ENCODE results near the gene GABPB2. TPM values are rescaled to one million over a fixed set of nuclear protein-coding genes. Genes with fewer than 3 reads are reported as not detected.

The GABPB2 gene
- polyA plus RNA-seq, 1 of the 3 experiments (the other 2 are of a cell fraction) = 2.4 TPM

DNA sequence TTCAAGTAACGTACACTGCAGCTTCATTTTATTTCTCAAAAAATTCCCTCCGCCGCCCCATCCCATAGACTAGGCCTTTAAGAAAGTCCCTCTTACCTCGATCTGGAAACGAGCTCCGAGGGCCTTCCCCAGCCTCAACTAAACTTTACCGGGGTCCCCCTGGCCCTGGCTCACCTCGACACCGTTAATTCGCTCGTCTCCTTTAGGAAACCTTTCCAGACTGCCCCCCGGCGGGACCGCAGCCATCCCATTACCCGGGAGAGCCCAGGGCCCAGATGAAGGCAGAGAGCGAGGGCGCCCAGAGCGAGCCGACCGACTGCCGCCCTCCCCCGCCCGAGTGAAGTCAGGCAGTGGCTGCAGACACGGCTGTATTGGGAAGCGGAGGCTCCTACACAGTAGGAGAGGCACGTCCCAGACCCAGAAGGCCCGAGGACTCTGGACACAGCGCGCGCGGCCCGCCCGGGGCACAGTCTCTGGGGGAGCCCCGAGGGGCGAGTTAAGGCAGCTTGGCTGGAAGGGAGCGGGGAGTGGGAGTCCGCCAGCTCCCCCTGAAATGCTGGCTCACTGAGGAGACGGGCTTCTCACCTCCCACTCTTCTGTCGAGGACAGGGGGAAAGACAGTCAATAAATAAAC lies 61.3 kb downstream of the GABPB2 start (continued):
- TF ChIP-seq CTCF (IDR thresholded peaks at IDR 0.05) (no peak), RCOR1 (IDR thresholded peaks at IDR 0.05; ENCODE audit: low read length) (no peak), MAX (IDR thresholded peaks at IDR 0.05; ENCODE audit: low read depth) (no peak), GABPA (IDR thresholded peaks at IDR 0.05; ENCODE audit: low read depth) (no peak)
- TF ChIP-seq, protein P1, sequence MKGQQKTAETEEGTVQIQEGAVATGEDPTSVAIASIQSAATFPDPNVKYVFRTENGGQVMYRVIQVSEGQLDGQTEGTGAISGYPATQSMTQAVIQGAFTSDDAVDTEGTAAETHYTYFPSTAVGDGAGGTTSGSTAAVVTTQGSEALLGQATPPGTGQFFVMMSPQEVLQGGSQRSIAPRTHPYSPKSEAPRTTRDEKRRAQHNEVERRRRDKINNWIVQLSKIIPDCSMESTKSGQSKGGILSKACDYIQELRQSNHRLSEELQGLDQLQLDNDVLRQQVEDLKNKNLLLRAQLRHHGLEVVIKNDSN (IDR thresholded peaks at IDR 0.05; ENCODE audit: borderline replicate concordance, low read depth) = no peak

DNA sequence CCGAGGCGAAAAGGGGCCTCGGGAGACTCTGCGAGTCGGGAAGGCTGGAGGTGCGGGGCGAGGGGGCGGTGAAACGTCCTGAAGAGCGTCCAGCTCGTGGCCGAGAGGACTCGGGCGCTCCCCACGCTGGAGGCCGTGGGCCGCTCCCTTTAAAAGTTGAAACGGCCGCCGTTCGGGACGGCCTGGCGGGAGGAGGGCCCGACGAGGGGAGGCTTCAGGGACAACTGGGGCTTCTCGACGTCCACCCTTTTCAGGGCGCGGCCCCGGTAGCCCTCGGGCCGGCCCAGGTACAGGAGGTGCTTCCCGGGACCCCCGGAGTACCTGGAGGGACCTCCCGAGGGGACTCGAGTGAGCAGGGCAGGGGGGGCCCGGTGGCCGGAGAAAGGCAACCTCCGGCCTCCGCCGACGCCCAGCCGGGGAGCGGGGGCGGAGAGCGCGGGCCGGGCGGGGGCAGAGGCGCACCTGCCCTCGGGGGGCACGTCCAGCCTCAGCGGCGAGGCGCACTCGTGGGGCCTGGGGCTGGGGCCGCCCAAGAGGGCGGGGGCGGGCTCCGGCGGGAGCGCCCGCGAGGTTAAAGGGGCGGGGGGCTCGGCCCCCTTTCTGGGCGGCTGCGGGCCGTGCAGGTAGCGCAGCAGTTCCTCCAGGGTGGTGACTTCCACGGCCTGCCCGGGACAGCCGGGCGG lies 61.9 kb downstream of the GABPB2 start:
- Histone ChIP-seq H3K27ac (ENCODE audit: low read depth in 2 of 2, low read length in 1 of 2) (no peak overlapping the region), H3K36me3 (replicated peaks in 1 of 2; ENCODE audit: control insufficient read depth in 1 of 2, insufficient read depth in 2 of 2, low read length in 1 of 2) (no peaks in the 10 kb centered on the region), H3F3A (replicated peaks; ENCODE audit: insufficient read depth) (peaks cover 13% of the 10 kb centered on the region), H3K9ac (no peak overlapping the region), H2AFZ (ENCODE audit: low read depth) (no peak overlapping the region), H3K9me3 (no peaks in the 10 kb centered on the region), H3K4me2 (no peak overlapping the region), H3K79me2 (ENCODE audit: insufficient read depth) (no peaks in the 10 kb centered on the region), H3K4me1 (ENCODE audit: control insufficient read depth in 1 of 2, insufficient read depth in 2 of 2, low read depth in 1 of 2, low read length in 1 of 2) (no peaks in the 10 kb centered on the region), H3K4me3 (ENCODE audit: low read depth in 2 of 2, low read length in 1 of 2) (no peak overlapping the region), H3K9me2 (no peaks in the 10 kb centered on the region), H4K20me1 (ENCODE audit: insufficient read depth) (no peaks in the 10 kb centered on the region), H3K27me3 (ENCODE audit: insufficient read depth) (no peaks in the 10 kb centered on the region)
- POLR2A ChIA-PET = no interaction called here
- peak; percentile 37 for DNase-seq
- WGBS (ENCODE audit: low lambda C conversion rate) = 96% methylated on average over 34 of the region's 74 CpGs
- CTCF ChIA-PET = no interaction called here
- TF ChIP-seq, protein P2, sequence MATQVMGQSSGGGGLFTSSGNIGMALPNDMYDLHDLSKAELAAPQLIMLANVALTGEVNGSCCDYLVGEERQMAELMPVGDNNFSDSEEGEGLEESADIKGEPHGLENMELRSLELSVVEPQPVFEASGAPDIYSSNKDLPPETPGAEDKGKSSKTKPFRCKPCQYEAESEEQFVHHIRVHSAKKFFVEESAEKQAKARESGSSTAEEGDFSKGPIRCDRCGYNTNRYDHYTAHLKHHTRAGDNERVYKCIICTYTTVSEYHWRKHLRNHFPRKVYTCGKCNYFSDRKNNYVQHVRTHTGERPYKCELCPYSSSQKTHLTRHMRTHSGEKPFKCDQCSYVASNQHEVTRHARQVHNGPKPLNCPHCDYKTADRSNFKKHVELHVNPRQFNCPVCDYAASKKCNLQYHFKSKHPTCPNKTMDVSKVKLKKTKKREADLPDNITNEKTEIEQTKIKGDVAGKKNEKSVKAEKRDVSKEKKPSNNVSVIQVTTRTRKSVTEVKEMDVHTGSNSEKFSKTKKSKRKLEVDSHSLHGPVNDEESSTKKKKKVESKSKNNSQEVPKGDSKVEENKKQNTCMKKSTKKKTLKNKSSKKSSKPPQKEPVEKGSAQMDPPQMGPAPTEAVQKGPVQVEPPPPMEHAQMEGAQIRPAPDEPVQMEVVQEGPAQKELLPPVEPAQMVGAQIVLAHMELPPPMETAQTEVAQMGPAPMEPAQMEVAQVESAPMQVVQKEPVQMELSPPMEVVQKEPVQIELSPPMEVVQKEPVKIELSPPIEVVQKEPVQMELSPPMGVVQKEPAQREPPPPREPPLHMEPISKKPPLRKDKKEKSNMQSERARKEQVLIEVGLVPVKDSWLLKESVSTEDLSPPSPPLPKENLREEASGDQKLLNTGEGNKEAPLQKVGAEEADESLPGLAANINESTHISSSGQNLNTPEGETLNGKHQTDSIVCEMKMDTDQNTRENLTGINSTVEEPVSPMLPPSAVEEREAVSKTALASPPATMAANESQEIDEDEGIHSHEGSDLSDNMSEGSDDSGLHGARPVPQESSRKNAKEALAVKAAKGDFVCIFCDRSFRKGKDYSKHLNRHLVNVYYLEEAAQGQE (IDR thresholded peaks at IDR 0.05; ENCODE audit: low read depth, low read length) = no peak
- TF ChIP-seq GABPA (IDR thresholded peaks at IDR 0.05; ENCODE audit: low read depth) (no peak), RCOR1 (IDR thresholded peaks at IDR 0.05; ENCODE audit: low read length) (no peak), SMC3 (IDR thresholded peaks at IDR 0.05; ENCODE audit: low read depth, low read length) (no peak), MEF2A (IDR thresholded peaks at IDR 0.05; ENCODE audit: borderline replicate concordance, low read depth) (no peak), TAF1 (IDR thresholded peaks at IDR 0.05; ENCODE audit: borderline replicate concordance, low read depth, low read length) (no peak), CHD2 (IDR thresholded peaks at IDR 0.05; ENCODE audit: low read length, partially characterized antibody) (no peak), FOXJ3 (CRISPR knock-in tag; IDR thresholded peaks at IDR 0.05) (no peak), TCF12 (IDR thresholded peaks at IDR 0.05) (no peak), RFX5 (IDR thresholded peaks at IDR 0.05; ENCODE audit: low read length) (no peak), TEAD4 (IDR thresholded peaks at IDR 0.05; ENCODE audit: borderline replicate concordance, insufficient read depth) (no peak), SIN3A (IDR thresholded peaks at IDR 0.05; ENCODE audit: borderline replicate concordance, low read depth, low read length) (no peak), NRF1 (IDR thresholded peaks at IDR 0.05; ENCODE audit: low read depth, low read length) (no peak), NFIC (IDR thresholded peaks at IDR 0.05; ENCODE audit: borderline replicate concordance) (no peak)
- TF ChIP-seq, protein P3, sequence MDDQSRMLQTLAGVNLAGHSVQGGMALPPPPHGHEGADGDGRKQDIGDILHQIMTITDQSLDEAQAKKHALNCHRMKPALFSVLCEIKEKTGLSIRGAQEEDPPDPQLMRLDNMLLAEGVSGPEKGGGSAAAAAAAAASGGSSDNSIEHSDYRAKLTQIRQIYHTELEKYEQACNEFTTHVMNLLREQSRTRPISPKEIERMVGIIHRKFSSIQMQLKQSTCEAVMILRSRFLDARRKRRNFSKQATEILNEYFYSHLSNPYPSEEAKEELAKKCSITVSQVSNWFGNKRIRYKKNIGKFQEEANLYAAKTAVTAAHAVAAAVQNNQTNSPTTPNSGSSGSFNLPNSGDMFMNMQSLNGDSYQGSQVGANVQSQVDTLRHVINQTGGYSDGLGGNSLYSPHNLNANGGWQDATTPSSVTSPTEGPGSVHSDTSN (IDR thresholded peaks at IDR 0.05) = no peak
- TF ChIP-seq, protein P1 (IDR thresholded peaks at IDR 0.05; ENCODE audit: borderline replicate concordance, low read depth) = no peak
- TF ChIP-seq, protein P4, sequence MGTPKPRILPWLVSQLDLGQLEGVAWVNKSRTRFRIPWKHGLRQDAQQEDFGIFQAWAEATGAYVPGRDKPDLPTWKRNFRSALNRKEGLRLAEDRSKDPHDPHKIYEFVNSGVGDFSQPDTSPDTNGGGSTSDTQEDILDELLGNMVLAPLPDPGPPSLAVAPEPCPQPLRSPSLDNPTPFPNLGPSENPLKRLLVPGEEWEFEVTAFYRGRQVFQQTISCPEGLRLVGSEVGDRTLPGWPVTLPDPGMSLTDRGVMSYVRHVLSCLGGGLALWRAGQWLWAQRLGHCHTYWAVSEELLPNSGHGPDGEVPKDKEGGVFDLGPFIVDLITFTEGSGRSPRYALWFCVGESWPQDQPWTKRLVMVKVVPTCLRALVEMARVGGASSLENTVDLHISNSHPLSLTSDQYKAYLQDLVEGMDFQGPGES (IDR thresholded peaks at IDR 0.05; ENCODE audit: low read depth, low read length) = no peak

All from SK-N-SH (cell line).